Fibroblast of lung (primary cell): ENCODE data around the gene PNPLA3. TPM values are rescaled to one million over a fixed set of nuclear protein-coding genes. Genes with fewer than 3 reads are reported as not detected.

Source experiments
- DNase-seq, 2 donors: peaks; one replicate each; pipeline versions ENCODE4 v3.0.0 to v3.0.0-alpha.2; 2010; ENCODE audit warnings: low read depth in 2 of 2
- H2AFZ ChIP-seq: 2 replicates; pipeline ENCODE4 v1.5.1; 2012; ENCODE audit warnings: low read length, control low read depth, inconsistent platforms
- H3K27ac ChIP-seq: 2 replicates; pipeline ENCODE4 v1.5.1; 2011; ENCODE audit warnings: low read length, control low read depth; ENCODE audit not compliant: insufficient read depth
- H3K27me3 ChIP-seq: 2 replicates; pipeline ENCODE4 v1.5.1; 2011; ENCODE audit warnings: mild to moderate bottlenecking, low read length; ENCODE audit not compliant: control insufficient read depth, insufficient read depth
- H3K36me3 ChIP-seq: 2 replicates; pipeline ENCODE4 v1.5.1; 2011; ENCODE audit warnings: low read length; ENCODE audit not compliant: control insufficient read depth, insufficient read depth
- H3K4me1 ChIP-seq: 2 replicates; pipeline ENCODE4 v1.5.1; 2011; ENCODE audit warnings: low read length; ENCODE audit not compliant: control insufficient read depth, insufficient read depth; ENCODE audit errors: extremely low read depth
- H3K4me2 ChIP-seq: 2 replicates; pipeline ENCODE4 v1.5.1; 2011; ENCODE audit warnings: low read length, control low read depth; ENCODE audit not compliant: insufficient read depth; ENCODE audit errors: extremely low read depth
- H3K4me3 ChIP-seq, 4 experiments: fragments of 200-600 bp in 1 of 4; sonication (generic) in 1 of 4; replicated peaks in 1 of 4; 2 replicates each; pipeline ENCODE4 v1.5.1; 2011 to 2016; ENCODE audit warnings: low read length in 4 of 4, low read depth in 3 of 4, mild to moderate bottlenecking in 3 of 4, control low read depth in 2 of 4, inconsistent platforms in 1 of 4, mixed read lengths in 1 of 4; ENCODE audit not compliant: insufficient read depth in 1 of 4; ENCODE audit errors: control extremely low read depth in 1 of 4
- H3K79me2 ChIP-seq: 2 replicates; pipeline ENCODE4 v1.5.1; 2012; ENCODE audit warnings: mild to moderate bottlenecking, low read length, inconsistent platforms; ENCODE audit not compliant: control insufficient read depth, insufficient read depth
- H3K9ac ChIP-seq: 2 replicates; pipeline ENCODE4 v1.5.1; 2011; ENCODE audit warnings: mild to moderate bottlenecking, low read length, control low read depth; ENCODE audit not compliant: insufficient read depth
- H3K9me3 ChIP-seq: 2 replicates; pipeline ENCODE4 v1.5.1; 2012; ENCODE audit warnings: low read depth, low read length; ENCODE audit not compliant: control insufficient read depth, insufficient read depth
- H4K20me1 ChIP-seq: 2 replicates; pipeline ENCODE4 v1.5.1; 2011; ENCODE audit warnings: low read length; ENCODE audit not compliant: control insufficient read depth, insufficient read depth; ENCODE audit errors: extremely low read depth
- EZH2 ChIP-seq: IDR thresholded peaks from 2 replicates; pipeline ENCODE4 v1.5.1; 2012; ENCODE audit warnings: low read length, control low read depth, mild to moderate bottlenecking; ENCODE audit errors: missing control alignments
- polyA plus RNA-seq, 2 donors: library from polyadenylated mRNA; depleted of rRNA in 1 of 2; stranded (reverse) in 1 of 2; unstranded in 1 of 2; fragments of >200 nt; gene quantifications; 2 replicates each; pipeline ENCODE4 v1.2.1, GENCODE V29; 2011 to 2012; ENCODE audit warnings: missing spikeins in 1 of 2
- total RNA-seq: library from RNA; depleted of rRNA; stranded (reverse); fragments of >200 nt; gene quantifications from 2 replicates; pipeline ENCODE4 v1.2.1, GENCODE V29; 2014
- TF ChIP-seq, protein P1 (sequence below), 2 donors: IDR thresholded peaks in 1 of 2; conservative IDR thresholded peaks in 1 of 2; 1 replicate in 1 of 2; 2 replicates in 1 of 2; pipeline ENCODE4 v1.5.1; 2011 to 2012; ENCODE audit warnings: low read length in 2 of 2, control low read depth in 1 of 2, inconsistent platforms in 1 of 2, low read depth in 1 of 2, mild to moderate bottlenecking in 1 of 2

The PNPLA3 gene
- total and polyA plus RNA-seq, 2 donors (not counting 1 experiment from before 2014, with no cell fraction given): 6.8 to 12.6 TPM

DNA sequence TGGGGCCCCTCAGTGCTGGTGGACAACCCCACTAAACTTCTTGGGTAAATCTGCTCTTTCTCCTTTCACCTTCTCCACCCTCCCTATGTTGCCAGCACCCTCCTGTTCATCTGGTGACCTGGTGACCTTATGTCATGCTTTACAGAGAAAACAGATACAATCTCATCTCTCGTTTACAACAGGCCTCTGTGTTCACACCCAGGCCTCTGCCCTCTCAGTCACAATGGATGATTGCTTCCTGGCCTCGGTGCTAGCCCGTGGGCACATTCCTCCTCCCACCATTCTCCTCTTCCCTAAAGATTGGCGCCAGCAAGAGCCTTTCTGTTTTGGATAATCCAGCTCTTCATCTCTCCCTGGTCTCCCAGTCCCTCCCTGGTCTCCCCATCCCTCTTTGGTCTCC lies 12.3 kb upstream of the PNPLA3 start:
- H3K9me3 ChIP-seq: no peaks in the 10 kb centered on the region
- no peaks in the 10 kb centered on the region for H4K20me1 ChIP-seq
- peaks cover 12% of the 10 kb centered on the region for H3K27me3 ChIP-seq
- H3K4me1 ChIP-seq: peaks cover 3% of the 10 kb centered on the region
- no peak overlapping the region for H2AFZ ChIP-seq
- H3K79me2 ChIP-seq: no peaks in the 10 kb centered on the region
- no peak overlapping the region for H3K9ac ChIP-seq
- H3K4me3 ChIP-seq: no peak overlapping the region
- TF ChIP-seq, protein P1, sequence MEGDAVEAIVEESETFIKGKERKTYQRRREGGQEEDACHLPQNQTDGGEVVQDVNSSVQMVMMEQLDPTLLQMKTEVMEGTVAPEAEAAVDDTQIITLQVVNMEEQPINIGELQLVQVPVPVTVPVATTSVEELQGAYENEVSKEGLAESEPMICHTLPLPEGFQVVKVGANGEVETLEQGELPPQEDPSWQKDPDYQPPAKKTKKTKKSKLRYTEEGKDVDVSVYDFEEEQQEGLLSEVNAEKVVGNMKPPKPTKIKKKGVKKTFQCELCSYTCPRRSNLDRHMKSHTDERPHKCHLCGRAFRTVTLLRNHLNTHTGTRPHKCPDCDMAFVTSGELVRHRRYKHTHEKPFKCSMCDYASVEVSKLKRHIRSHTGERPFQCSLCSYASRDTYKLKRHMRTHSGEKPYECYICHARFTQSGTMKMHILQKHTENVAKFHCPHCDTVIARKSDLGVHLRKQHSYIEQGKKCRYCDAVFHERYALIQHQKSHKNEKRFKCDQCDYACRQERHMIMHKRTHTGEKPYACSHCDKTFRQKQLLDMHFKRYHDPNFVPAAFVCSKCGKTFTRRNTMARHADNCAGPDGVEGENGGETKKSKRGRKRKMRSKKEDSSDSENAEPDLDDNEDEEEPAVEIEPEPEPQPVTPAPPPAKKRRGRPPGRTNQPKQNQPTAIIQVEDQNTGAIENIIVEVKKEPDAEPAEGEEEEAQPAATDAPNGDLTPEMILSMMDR (conservative IDR thresholded peaks at IDR 0.05 in 1 of 2, IDR thresholded peaks at IDR 0.05 in 1 of 2; ENCODE audit: low read depth in 1 of 2, low read length in 2 of 2): no peak
- H3K4me2 ChIP-seq: no peak overlapping the region
- no peak for DNase-seq
- H3K27ac ChIP-seq: no peak overlapping the region
- no peaks in the 10 kb centered on the region for H3K36me3 ChIP-seq

DNA sequence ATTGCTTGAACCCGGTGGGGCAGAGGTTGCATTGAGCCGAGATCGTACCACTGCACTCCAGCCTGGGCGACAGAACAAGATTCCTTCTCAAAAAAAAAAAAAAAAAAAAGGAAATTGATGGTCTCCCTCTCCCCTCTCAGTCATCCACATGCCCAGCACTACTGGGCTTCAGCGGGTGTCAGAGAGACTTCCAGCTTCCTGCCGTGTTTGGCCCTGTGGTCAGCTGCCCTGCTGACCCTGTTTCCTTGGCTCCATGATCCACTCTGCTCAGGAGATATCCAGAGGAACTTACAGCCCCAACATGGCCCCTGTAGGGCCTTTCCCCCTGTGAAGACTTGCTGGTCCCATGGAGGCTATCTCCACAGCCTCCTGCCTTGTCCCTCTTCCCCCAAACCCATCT lies 6.1 kb upstream of the PNPLA3 start:
- H3K4me1 ChIP-seq: peaks cover 26% of the 10 kb centered on the region
- no peaks in the 10 kb centered on the region for H3K36me3 ChIP-seq
- H4K20me1 ChIP-seq: no peaks in the 10 kb centered on the region
- H2AFZ ChIP-seq: no peak overlapping the region
- no peaks in the 10 kb centered on the region for H3K9me3 ChIP-seq
- H3K27me3 ChIP-seq: no peaks in the 10 kb centered on the region
- no peaks in the 10 kb centered on the region for H3K79me2 ChIP-seq
- H3K9ac ChIP-seq: no peak overlapping the region
- TF ChIP-seq, protein P1 (conservative IDR thresholded peaks at IDR 0.05 in 1 of 2, IDR thresholded peaks at IDR 0.05 in 1 of 2; ENCODE audit: low read depth in 1 of 2, low read length in 2 of 2): no peak
- no peak for TF ChIP-seq EZH2
- no peak overlapping the region for H3K4me2 ChIP-seq
- H3K27ac ChIP-seq: no peak overlapping the region
- peak in 1 of 2 donors; percentile 6 for DNase-seq
- H3K4me3 ChIP-seq: no peak overlapping the region

DNA sequence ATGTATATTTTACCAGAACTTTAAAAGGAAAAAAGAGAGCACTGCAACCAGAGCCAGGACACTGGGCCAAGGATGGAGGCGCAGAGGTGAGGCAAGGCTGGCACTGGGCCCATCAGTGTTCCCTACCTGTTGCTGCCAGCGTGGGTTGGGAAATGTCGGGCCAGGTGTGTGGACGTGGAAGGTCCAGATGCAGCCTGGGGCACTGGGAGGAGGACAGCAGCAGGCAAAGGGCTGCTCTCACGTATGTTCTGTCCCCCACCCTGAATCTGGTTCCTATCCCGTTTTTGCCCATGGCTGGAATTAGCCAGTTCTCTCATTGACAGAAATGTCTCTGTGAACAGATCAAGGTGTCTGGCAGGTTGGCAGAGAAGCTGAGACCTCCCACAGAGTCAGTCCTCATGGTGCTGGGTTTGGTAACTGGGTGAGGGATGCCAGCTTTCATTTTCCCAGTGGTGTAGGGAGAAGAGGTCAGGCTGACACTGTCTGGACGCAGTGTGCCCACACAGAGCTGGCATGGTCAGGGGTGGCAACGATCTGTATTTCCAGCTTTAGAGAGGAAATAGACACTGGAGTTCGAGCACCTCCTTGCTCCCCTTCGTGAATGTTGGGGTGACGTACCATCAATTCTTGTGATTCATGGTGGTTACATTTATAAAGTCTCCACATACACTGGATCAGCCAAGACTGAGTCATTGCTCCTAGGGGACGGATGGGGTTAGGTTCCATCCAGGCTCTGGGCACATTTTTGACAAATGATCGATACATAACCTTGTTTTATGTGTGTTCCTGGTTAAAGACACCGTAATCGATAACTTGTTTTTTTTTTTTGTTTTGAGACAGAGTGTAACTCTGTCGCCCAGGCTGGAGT lies 4.3 kb upstream of the PNPLA3 start:
- H3K4me1 ChIP-seq: peaks cover 31% of the 10 kb centered on the region
- DNase-seq: peak; percentile 34 to 76
- H3K27ac ChIP-seq: no peak overlapping the region

More for the DNA sequence above, 4.3 kb upstream of the PNPLA3 start:
- no peaks in the 10 kb centered on the region for H3K36me3 ChIP-seq
- no peak overlapping the region for H3K4me3 ChIP-seq
- H2AFZ ChIP-seq: no peak overlapping the region
- no peak overlapping the region for H3K4me2 ChIP-seq
- H3K9ac ChIP-seq: no peak overlapping the region
- no peaks in the 10 kb centered on the region for H3K9me3 ChIP-seq
- H3K27me3 ChIP-seq: no peaks in the 10 kb centered on the region
- TF ChIP-seq, protein P1 (conservative IDR thresholded peaks at IDR 0.05 in 1 of 2, IDR thresholded peaks at IDR 0.05 in 1 of 2; ENCODE audit: low read depth in 1 of 2, low read length in 2 of 2): no peak
- TF ChIP-seq EZH2: no peak
- no peaks in the 10 kb centered on the region for H4K20me1 ChIP-seq
- no peaks in the 10 kb centered on the region for H3K79me2 ChIP-seq
